Stimulated activated CD8-positive, alpha-beta memory T cell treated with anti-CD3 and anti-CD28 coated beads, Interleukin-12 subunit alpha, Interleukin-12 subunit beta, amount 100 ng/mL, for 1 hour (primary cell): ENCODE measurements around the gene ROR2.
"Not testable (repeated sequence)": the region's sequence is repeated elsewhere in the genome, so short reads cannot be mapped to it uniquely, and the experiment has no call there.

ENCODE experiments used
- DNase-seq: peaks from one replicate; pipeline ENCODE4 v3.0.0-alpha.2; 2020; ENCODE audit warnings: low read depth

The ROR2 gene

GRCh38 chr9:91796516-91796915, 153.5 kb downstream of the ROR2 start:
- DNase-seq, result not testable (repeated sequence)

GRCh38 chr9:91795598-91796241, 154.3 kb downstream of the ROR2 start:
- DNase-seq, result no peak

GRCh38 chr9:91793371-91793770, 156.7 kb downstream of the ROR2 start:
- not testable (repeated sequence) for DNase-seq

GRCh38 chr9:91790917-91791316, 159.1 kb downstream of the ROR2 start:
- no peak for DNase-seq

GRCh38 chr9:91789941-91790340, 160.1 kb downstream of the ROR2 start:
- no peak for DNase-seq

GRCh38 chr9:91787931-91788330, 162.1 kb downstream of the ROR2 start:
- DNase-seq, result no peak

GRCh38 chr9:91786132-91786896, 163.7 kb downstream of the ROR2 start:
- DNase-seq, result no peak

GRCh38 chr9:91785447-91785842, 164.6 kb downstream of the ROR2 start:
- DNase-seq, result no peak

GRCh38 chr9:91784673-91785446, 165.2 kb downstream of the ROR2 start:
- no peak for DNase-seq

GRCh38 chr9:91783876-91784672, 166.0 kb downstream of the ROR2 start:
- no peak for DNase-seq

- no peak for DNase-seq
Observed at GRCh38 chr9:91783411-91783810, 166.6 kb downstream of the ROR2 start.

- no peak for DNase-seq
Observed at GRCh38 chr9:91782708-91783214, 167.3 kb downstream of the ROR2 start.

- DNase-seq, result no peak
Observed at GRCh38 chr9:91781906-91782305, 168.1 kb downstream of the ROR2 start.

- DNase-seq, result no peak
Observed at GRCh38 chr9:91781116-91781515, 168.9 kb downstream of the ROR2 start.

- no peak for DNase-seq
Observed at GRCh38 chr9:91778031-91778430, 172.0 kb downstream of the ROR2 start.

- no peak for DNase-seq
Observed at GRCh38 chr9:91777292-91777830, 172.7 kb downstream of the ROR2 start.

- no peak for DNase-seq
Observed at GRCh38 chr9:91776409-91777291, 173.4 kb downstream of the ROR2 start.

GRCh38 chr9:91775708-91776028, 174.4 kb downstream of the ROR2 start:
- no peak for DNase-seq

GRCh38 chr9:91775011-91775707, 174.9 kb downstream of the ROR2 start:
- peak; percentile 30 for DNase-seq

GRCh38 chr9:91773156-91773555, 176.9 kb downstream of the ROR2 start:
- DNase-seq, result no peak
